Glomerular endothelial cell (primary cell): ENCODE results near the gene IFT88. TPM values are rescaled to one million over a fixed set of nuclear protein-coding genes. Genes with fewer than 3 reads are reported as not detected.

Experiments used
- DNase-seq: peaks from one replicate; pipeline ENCODE4 v3.0.0-alpha.2; 2011; ENCODE audit warnings: low read depth, low spot score; ENCODE audit errors: extremely low read depth
- total RNA-seq: library from RNA; depleted of rRNA; stranded (reverse); fragments of >200 nt; gene quantifications from 2 replicates; pipeline ENCODE4 v1.2.3, GENCODE V29; 2015

IFT88 gene
- total RNA-seq, 1 donor from 2014 or later = 8.5 TPM

DNA sequence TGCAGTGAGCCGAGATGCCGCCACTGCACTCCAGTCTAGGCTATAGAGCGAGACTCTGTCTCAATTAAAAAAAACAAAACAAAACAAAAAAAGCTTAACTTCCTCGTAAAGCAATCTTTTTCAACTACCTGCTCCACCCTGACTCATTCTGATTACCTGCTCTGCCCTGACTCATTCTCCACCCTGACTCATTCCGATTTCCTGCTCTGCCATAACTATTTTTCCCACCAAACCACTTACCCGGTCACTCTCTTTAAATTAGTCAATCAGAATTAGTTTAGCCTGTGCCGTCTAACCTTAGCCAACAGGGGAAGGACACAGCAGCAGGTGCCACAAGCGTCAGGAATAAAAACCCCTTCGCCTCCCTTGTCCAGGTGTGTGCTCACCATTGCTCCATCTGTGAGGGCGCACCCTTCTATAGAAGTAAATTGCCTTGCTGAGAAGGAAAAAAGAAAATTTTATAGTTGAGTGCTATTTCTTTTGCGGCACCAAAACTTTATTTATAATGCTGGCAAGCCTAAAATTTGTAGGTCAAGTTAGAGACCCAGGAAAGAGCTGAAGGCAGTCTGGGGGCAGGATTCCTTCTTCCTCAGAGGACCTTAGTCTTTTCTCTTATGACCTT is 1.7 kb upstream of the IFT88 start:
- DNase-seq = no peak

DNA sequence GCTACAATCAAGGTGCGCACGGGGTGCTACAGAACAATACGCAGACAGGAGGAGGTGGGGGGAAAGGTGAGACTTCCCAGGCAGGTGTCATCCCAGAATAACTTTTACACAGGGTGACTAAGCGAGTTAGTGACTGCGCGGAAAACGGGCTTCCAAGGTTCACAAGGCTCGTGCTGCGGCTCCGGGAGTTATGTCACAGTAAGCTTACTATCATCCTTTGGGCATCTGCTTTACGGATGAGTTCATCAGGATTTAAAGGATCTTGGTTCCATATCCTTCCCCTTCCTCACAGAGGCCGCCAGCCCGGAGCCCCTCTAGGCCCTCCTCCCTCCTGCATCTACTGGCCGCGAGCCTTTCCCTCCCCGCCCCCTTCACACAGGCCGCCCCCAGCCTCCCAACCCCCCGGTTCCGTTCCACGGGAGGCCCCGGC is 474 bp upstream of the IFT88 start:
- DNase-seq = no peak

DNA sequence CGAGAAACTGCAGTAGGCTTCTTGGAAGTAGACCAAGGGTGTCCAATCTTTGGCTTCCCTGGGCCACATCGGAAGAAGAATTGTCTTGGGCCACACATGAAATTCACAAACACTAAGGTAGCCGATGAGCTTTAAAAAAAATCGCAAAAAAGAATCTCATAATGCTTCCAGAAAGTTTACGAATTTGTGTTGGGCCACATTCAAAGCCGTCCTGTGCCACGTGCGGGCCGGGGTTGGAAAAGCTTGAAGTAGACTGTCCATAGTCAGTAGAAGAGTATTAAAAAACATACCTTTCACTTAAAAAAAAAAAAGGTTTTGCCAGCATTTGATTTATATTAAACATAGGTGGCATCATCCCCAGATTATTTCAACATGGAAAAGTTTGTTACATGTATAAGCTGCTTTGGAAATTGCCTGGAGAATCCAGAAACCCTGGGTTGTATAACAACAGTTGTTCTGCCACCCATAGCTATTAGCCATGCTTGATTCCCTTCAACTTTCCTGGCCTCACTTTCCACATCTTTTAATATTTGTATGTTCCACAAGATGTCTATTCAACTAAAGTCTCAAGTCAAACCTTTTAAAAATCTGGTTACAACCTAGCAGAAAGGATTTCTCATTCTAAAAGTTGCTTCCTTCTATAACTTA is 1.0 kb downstream of the IFT88 start:
- DNase-seq = no peak

DNA sequence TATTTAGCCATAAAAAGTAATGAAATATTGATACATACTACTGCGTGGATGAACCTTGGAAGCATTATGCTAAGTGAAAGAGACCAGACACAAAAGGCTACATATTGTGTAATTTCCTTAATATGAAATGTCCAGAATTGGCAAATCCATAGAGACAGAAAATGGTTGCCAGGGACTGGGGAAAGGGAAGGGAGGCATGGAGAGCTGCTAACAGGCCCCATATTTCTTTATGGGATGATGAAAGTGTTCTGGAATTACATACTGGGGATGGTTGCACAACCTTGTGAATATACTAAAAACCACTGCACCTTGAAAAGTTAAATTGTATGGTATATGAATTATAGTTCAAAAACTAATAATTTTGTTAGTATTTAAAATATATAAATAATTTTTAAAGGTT is 3.6 kb downstream of the IFT88 start:
- no peak for DNase-seq

DNA sequence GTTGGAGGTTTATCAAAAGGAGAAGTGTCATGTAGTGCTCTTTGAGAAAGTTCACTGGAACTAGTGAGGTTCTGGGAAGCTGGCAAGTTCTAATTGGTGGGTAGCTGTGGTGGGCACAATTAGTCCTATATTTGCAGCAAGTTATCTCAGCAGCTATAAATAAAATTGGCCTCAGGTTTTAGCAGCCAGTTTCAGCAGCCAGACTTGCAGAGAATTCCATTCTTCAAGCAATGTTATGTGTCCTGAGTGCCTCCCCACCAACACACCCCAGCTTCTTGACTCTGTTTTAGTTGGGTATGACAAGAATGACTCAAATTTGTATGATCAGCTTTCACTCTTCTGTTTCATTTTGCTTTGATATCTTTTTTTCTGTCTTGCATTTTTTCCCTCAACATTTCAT is 4.7 kb downstream of the IFT88 start:
- no peak for DNase-seq

DNA sequence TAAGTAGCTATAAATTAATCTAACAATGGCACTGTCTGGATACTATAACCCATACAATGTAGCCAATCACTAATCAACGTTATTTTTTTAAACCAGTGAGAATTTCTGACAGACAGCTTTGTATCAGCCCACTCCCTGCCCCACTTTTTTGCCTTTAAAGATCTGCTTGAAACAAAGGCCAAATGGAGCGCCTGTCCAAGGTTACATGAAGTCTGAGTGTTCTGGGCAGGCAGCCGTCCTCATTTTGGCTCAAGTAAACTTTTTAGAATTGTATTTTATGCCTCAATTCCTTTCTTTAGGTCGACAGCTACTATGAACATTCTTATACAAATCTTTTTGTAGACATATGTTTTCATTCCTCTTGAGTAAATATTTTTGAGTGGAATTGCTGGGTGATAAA is 6.2 kb downstream of the IFT88 start:
- no peak for DNase-seq

DNA sequence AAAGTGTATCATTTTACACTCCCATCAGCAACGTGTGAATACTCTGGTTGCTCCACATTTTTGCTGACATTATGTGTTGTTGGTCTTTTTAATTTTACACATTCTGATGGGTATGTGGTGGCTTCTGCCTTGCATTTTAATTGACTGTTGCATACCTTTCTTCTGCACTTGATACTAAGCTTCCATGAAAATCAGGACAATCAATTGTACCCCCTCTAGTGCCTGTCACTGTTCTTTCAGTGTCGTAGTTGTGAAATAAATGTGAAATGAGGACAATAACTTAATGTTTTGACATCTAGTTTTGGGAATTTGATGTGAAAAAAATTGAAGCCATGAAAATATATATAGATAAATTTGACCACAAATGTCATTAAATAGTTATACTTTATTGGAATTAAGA is 6.7 kb downstream of the IFT88 start:
- DNase-seq = no peak

DNA sequence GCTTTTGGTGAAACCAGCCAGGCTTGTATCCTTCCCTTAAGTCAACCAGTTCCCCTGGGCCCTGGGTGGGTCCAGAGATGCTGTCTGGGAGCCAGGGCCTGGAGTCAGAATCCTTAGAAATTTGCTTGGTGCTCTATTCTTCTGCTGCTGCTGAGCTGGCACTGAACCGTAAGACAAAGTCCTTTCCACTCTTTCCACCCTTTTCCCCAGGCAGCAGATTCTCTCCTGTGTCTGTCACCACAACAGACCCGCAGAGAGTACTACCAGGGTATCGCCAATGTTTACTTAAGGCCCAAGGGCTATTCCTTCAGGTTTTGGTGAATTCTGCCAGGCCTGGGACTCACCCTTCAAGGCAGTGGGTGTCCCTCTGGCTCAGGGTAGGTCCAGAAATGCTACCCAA is 12.2 kb downstream of the IFT88 start:
- DNase-seq = no peak

DNA sequence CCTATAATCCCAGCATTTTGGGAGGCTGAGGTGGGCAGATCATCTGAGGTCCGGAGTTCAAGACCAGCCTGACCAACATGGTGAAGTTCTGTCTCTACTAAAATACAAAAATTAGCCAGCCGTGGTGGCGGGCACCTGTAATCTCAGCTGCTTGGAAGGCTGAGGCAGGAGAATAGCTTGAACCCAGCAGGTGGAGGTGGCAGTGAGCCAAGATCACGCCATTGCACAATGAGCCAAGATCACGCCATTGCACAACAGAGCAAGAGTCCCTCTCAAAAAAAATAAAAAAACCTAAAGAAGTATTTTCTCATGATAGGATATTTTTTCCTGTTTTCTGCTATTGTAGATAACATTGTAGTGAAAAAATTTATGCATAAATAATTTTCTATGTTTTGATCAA is 13.3 kb downstream of the IFT88 start:
- DNase-seq = no peak

DNA sequence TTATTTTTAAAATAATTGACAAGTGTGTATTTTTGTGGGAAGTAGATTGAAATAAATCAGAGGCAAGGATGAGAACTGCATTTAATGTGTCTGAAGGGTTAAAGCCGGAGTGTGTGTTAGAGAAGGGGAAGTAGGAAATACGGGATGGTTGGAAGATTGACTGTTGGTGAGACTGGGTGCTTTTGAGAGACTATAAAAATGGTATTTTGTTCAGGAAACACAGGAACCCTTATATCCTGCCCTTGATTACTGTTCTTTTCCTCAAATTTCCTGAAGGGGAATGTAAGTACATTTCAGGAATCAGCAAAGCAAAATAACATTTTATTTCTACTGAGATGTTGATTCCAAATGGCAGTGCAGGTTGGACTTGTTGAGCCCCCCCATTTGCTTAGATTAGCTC is 15.1 kb downstream of the IFT88 start:
- DNase-seq = no peak

DNA sequence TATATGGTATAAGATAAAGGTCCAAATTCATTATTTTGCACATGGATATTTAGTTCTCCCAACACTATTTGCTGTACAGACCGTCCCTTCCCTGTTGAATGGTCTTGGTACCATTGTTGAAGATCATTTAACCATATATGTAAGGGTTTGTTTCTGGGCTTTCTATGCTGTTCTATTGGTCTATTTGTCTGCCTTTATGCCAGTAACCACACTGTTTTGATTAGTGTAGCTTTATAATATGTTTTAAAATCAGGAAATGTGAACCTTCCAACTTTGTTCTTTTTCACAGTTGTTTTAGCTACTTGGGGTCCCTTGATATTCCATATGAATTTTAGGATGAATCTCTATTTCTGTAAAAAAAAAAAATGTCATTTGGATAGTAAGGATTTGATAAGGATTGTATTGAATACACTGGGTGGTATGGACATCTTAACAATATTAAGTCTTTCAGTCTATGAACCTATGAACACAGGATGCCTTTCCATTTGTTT is 16.9 kb downstream of the IFT88 start:
- DNase-seq = no peak

DNA sequence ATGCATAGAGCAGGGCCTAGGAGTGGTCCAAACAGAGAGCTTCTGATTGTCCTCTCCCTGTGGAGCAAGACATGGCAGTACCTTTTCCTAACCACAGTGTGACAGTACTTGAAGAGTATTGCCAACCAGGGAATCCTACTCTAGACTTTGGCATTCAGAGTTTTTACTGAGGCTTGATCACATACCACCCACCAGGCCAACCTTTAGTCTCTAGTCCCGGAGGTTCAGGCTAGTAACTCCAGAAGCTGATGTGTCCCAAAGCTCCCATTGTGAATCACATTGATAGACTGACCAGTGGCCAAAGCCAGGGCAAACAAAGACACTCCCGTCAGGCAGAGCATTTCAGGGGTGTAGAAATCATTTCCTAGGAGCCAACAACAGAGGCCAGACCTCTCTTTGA is 18.4 kb downstream of the IFT88 start:
- no peak for DNase-seq

DNA sequence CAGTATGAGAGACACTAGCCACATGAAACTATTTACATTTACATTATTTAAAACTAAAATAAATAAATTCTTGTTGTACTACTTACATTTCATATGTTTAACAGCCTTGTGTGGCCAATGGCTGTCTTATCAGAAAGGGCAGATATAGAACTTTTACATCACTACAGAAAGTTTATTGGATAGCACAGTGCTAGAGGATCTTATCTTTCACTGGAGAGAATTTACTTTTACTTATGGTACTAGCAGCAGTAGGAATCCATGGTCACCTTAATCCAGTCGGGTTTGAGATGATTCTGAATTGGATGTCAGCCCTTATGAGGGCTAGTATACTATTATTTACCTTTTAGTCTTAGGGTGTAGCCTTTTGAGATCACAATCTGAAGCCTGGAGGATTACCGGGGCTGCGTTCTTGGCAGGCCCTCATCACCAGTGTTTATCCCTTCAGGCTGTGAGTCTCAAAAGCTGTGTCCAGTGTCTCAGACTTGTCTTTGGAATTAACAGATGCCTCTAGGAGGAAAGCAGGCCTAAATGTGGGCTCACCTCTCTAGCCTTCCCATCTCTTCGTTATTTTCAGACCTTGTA is 21.7 kb downstream of the IFT88 start:
- no peak for DNase-seq

DNA sequence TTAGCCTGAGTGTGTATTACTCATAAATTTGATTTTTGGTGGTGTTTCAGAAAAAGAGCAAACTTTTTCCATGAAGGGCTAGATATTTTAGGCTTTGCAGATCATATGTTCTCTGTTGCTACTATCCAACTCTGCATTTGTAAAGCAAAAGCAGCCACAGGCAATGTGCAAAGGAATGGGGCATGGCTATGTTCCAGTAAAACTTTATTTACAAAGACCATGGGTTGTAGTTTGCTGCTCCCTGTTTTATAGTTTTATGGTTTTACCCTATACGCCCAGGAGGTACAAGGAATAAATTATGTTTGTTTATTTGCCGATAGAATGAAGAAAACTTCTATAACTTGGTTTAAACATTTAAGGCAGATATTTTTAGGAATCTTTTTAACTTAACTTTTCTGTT is 23.6 kb downstream of the IFT88 start:
- DNase-seq = no peak

DNA sequence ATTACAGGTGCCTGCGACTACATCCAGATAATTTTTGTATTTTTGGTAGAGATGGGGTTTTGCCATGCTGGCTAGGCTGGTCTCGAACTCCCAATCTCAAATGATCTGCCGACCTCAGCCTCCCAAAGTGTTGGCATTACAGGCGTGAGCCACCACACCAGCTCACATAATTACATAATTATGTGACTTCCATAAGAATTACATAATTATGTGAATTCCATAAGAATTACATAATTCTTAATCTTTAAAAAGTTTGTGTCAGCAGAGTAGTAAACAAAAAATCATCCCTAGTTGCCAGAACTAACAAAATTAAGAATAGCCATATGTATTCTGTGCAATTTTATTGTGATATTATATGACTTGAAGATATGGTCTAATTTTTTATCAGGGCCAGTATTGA is 25.6 kb downstream of the IFT88 start:
- no peak for DNase-seq

DNA sequence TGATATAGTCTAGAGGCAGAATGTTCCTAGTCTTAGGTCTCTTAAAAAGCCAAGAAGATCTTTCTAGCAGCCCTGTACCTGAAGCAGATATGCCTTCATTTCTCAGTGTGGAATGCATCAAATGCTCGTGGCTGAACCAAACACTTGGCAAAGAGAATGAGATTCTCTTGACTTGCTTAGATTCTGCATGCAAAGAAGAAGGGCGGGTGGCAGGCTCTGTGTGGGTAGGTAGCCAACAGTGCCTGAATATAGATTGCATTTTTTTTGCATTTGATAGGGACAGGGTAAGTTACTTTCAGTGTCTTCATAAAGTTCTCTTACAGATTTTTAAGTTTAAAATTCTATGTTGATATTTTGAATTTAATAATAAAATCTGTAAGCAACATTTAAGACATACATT is 27.3 kb downstream of the IFT88 start:
- no peak for DNase-seq

DNA sequence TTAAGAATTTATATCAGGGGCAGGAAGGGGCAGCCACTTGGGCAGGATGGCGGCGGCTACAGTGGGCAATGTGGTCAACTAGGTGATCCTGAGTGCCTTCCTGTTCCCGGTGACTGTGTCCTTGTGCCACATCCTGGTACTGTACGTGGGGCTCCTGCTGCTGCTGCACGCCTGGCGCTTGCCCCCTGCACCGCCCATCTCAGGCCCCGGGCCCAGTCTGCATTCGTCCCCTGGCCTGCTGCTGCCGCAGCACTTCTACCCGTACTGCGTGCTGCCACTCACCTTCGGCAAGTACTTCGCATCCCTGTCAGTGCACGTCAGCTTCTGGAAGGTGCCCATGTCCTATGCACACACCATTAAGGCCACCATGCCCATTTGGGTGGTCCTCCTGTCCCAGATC is 40.1 kb downstream of the IFT88 start:
- no peak for DNase-seq

DNA sequence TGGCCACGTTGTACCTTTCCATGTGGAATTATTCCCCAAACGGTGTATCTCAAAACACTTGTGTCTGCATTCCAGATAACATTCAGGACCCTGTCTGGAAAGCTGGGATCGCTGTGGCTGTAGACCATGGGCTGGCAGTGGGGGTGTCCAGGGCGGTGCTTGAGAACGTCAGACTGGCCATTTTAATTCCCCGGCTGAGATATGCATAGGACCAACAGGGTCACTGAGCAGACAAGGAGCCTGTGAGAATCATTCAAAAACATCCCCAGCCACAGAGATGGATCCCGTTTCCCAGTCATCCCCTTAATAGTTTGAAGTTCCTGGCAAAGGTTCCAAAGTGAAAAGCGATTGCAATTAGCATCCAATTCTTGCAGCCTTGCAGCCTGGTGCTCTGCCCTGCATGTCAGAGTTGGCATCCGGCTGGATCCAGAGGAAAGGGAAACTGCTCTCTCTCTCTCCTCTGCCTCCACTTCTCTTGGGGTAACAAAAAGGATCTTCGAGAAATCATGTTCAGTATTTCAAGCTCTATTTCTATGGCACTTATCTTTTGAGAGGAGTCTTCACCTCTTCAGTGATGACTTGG is 41.6 kb downstream of the IFT88 start:
- no peak for DNase-seq

DNA sequence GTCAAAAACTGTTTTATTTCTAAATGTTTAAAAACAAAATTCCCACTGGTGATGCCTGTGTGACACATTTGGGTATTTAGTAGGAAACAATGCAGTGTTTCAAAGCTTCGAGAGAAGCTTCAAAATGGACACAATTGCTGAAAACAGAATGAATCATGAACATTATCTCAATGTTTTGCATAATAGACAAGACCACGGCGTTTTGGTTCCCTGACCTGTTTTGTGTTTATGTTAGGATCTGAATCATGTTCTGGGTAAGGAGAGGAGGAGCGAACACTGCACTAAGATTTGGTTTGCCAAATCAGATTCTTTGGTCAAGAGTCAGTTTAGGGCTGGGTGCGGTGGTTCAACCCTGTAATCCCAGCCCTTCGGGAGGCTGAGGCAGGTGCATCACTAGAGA is 42.2 kb downstream of the IFT88 start:
- peak; percentile 22 for DNase-seq

DNA sequence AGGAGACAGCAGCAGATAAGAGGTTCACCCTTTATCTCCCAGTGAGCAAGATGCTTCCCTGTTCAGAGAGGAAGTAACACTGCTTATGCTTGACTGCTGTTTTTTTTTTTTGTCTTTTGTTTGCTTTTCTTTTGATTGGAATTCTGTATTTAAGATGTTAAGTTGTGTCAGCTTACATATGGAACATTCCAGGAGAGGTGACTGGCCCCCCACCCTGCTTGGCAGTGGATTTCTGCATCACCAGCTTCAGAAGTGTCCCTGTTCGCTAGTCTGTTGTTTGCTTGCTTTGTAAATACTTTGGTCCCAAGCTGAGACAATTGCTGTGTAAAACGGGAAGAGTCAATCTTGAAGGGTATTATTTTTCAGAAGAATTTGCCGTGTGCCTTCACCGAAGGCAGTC is 43.0 kb downstream of the IFT88 start:
- no peak for DNase-seq

DNA sequence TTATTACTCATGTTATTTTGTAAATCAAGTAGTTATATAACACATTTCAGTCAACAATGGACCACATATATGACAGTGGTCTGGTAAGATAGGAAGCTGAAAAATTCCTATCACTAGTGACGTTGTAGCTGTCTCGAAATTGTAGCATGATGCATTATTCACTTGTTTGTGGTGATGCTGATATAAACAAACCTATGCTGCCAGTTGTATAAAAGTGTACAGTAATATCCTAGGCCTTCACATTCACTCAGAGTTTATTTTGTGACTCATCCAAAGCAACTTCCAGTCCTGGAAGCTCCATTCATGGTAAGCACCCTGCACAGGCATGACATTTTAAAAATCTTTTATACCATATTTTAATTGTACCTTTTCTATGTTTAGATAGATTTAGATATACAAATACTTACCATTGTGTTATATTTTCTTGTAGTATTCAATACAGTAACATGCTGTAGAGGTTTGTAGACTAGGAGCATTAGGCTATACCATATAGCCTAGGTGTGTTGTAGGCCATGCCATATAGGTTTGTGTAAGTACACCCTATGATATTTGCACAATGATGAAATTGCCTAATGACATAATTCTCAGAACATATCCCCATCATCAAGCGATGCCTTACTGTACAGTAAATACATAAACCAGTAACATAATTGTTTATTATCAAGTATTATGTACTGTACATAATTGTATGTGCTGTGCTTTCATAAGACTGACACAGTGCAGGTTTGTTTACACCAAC is 49.3 kb downstream of the IFT88 start:
- DNase-seq = peak; percentile 54
